GM19455 (cell line): ENCODE results near the gene ATP6V0E1.

Source experiments
- ATAC-seq: cut with Tn5 transposase; IDR thresholded peaks from one replicate; pipeline ENCODE4 v1.9.1; 2021; ENCODE audit not compliant: unreplicated experiment

ATP6V0E1 gene

GRCh38 chr5:172983542-172984243, at the start of gene ATP6V0E1:
Gene ATP6V0E1, plus strand, starts transcription at chr5:172983771. Its CDS starts 90 bp downstream, at chr5:172983861.
- ATAC-seq: peak; percentile 84

DNA sequence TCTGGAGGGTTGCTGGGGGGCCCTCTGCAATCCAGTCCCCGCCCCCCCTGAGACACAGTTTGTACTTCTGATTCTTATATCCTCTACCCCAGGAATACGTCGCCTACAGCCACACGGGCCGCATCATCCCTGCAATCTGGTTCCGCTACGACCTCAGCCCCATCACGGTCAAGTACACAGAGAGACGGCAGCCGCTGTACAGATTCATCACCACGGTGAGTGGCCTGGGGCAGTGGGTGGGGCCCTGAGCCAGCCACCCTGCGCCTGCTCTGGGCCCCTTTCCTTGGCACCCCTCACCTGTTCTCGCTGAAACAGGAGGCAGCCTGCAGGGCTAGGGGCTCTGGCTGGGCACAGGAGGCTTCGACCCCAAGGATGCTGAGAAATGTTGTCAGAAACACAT, 48.5 kb upstream of the ATP6V0E1 start:
- ATAC-seq: no peak

DNA sequence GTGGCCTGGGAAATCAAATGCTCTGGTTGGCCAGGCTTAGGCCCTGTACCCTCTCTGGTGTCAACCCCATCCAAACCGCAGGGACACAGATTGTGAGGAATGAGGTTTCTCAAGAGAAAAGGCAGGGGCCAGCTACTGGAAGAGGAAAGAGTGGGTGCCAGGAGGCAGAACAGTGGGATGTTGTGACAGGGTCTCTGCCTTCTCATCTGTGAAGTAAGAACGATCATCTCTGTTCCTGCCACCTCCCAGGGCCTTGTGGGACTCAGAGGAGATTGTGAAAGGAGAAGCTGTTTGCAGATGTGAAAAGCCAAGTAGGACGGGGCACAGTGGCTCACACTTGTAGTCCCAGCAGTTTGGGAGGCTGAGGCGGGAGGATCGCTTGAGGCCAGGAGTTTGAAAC, 47.2 kb upstream of the ATP6V0E1 start:
- no peak for ATAC-seq

GRCh38 chr5:172939071-172939470, 44.5 kb upstream of the ATP6V0E1 start:
- no peak for ATAC-seq

- no peak for ATAC-seq
Observed at GRCh38 chr5:172939611-172940267, 43.8 kb upstream of the ATP6V0E1 start.

GRCh38 chr5:172940268-172941066, 43.1 kb upstream of the ATP6V0E1 start:
- no peak for ATAC-seq

DNA sequence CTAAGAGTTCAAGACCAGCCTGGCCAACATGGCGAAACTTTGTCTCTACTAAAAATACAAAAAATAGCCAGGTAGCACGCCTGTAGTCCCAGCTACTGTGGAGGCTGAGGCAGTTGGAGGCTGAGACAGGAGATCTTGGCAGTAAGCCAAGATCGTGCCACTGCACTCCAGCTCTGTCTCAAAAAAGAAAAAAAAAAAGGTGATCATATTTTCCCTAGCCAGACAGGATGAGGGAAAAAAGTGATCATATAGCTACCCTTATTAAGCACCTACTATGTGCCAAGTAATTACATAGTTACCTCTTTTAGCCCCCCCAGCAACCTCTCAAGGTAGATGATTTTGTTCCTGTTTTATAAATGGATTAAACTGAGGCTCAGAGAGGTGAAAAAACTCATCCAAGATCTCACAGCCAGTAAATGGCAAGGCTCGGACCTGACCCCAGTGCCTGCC, 42.5 kb upstream of the ATP6V0E1 start:
- ATAC-seq: no peak

DNA sequence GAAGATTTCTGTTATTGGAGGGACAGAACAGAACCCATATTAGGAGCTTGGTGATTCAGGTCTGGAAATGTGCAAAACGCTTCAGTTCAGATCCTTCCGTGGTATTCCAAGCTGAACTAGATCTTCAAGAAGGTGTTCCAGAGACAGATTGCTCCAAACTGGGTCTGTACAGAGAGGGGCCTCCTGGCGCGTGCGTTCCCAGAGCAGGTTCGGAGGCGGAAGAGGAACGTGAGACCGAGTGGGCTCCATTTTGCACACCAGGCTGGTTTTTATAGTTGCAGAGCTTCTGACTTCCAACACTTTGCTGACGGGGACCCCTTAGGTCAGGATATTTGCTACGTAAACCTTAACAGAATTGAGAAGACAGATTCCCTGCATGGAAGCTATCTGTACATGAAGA, 41.0 kb upstream of the ATP6V0E1 start:
- no peak for ATAC-seq

GRCh38 chr5:172943283-172943841, 40.2 kb upstream of the ATP6V0E1 start:
- ATAC-seq: no peak

- no peak for ATAC-seq
Observed at GRCh38 chr5:172943906-172944305, 39.7 kb upstream of the ATP6V0E1 start.

DNA sequence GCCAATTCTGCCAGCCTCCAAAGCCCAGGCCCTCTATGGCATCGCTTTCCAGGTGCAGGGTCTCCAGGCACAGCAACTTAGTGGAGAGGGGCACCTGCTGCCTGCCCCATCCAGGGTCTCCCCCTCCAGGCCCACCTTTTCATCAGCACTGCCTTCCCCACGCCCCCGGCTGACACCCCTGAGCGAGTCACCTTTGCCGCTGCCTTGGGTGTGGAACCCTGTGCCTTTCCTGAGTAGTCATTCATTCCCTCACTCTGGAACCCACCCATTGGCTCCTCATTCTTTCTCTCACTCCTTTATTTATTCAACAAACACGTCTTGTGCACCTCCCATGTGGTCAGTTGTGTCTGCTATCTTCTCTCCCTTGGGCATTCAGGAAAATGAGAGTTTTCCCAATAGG, 38.8 kb upstream of the ATP6V0E1 start:
- ATAC-seq: no peak

GRCh38 chr5:172945151-172945550, 38.4 kb upstream of the ATP6V0E1 start:
- ATAC-seq: no peak

GRCh38 chr5:172946146-172946545, 37.4 kb upstream of the ATP6V0E1 start:
- ATAC-seq: no peak

DNA sequence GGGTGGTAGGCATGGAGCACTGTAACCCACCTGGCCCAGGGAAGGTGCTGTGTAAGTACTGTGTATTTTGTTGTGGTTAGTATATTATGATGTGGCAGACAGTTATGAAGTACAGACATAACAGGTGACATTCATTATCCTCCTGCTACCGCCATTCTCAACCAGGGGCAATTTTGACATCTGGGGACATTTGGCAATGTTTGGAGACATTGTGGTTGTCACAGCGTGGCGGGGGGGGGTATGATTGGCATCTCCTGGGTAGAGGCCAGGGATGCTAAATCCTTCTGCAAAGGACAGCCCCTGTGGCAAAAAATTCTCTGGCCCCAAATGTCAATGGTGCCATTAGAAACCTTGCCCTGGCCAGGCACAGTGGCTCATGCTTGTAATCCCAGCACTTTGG, 34.1 kb upstream of the ATP6V0E1 start:
- ATAC-seq: no peak

DNA sequence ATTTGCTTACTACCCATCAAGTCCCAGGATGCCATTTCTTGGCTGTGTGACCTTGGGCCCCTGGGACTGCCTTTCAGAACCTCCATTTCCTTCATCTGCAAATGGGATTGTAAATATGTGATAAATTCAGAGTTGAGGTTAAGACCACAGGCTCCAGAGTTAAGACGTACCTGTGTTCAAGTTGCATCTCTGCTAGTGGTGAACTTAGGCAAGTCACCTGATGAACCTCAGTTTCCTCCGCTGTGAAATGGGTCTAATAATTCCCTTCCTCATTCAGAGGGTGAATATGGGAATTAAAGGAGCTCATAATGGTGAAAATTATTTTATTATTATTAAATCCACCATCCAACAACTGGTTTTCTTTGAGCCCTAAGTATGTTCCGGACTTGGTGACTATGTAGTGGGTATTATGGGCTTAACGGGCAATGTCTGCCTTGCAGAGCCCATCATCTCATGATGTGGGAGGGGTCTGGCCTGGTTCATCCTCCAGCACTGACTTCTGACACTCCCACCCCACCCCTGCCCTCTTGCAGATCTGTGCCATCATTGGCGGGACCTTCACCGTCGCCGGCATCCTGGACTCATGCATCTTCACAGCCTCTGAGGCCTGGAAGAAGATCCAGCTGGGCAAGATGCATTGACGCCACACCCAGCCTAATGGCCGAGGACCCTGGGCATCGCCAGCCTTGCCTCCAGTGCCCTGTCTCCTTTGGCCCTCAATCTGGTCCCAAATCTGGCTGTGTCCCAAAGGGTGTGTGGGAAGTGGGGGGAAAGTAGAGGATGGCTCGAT, 33.2 kb upstream of the ATP6V0E1 start:
- ATAC-seq: no peak

DNA sequence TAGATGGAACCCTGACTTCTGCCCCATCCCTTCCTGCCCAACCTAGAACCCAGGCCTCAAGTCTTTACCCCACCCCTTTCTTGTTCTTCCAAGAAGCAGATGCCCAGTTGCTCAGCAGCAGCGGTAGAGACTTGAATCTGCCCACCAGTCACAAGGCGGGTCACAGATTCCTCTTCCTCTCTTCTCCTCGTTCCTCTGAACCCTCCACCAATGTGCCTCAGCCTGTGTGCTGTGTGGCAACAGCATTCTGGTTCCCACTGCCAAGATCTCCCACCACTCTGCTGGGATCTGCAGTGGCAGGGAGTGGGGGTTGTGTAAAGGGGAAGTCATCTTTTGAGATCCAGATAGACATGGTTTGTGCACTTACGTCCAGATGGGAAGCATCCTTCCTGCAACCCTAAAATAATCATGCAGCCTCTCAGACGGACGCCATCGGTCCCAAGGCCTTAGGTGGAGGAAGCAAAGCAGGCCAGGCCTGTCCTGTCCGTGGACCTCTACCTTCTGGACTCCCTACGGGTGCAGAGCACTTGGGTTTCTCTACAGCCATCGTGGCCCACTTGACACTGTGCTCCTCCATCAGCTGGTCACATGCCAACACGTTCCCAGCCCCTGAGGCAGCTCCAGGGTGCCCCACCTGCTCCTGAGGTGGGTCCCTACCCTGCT, 32.1 kb upstream of the ATP6V0E1 start:
- ATAC-seq: no peak

DNA sequence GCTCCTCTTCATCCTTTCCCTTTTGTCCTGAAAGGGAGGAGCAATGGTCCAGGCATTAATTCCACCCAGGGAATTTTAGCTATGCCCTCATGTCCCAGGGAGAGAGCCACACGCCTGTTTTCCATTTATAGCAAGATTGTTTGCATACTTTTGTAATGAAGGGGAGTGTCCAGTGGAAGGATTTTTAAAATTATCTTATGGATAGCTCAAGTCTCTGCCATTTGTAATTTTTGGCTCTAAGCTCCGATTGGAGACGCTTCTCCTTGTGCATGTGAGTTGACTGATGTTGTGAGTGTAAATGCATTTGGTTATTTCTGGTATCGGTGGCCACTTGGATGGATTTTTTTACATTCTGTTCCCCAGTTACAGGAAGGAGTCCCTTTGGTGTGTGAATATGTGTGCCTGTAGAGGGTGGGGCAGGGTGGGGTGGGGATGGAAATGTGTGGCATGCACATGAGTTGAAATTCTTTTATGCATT, 31.5 kb upstream of the ATP6V0E1 start:
- ATAC-seq: no peak

GRCh38 chr5:172953776-172954675, 29.5 kb upstream of the ATP6V0E1 start:
- no peak for ATAC-seq

DNA sequence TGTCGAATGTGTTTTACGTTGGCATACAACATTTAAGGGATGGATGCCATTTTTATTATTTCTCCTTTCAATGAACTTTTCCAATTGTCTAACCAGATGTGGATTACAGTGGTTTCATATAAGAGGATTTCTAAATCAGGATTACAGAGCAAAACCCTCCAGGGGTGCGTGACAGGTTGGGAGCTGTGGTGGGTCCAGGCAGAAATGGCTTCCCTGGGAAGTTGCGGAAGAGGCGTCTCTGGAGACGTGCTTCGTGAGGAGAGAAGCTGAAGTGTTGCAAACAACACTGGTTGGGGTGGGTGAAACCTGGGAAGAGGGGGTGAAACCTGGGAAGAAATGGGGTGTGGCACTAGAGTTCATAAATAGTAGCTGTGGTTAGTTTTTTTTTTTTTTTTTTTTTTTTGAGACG, 28.8 kb upstream of the ATP6V0E1 start:
- ATAC-seq: no peak
